HL-60 (cell line): Measurements from ENCODE around the gene CUL5.

Experiments used
- GABPA ChIP-seq: IDR thresholded peaks from 2 replicates; pipeline ENCODE4 v1.6.1; 2012; ENCODE audit warnings: low read depth
- POLR2AphosphoS5 ChIP-seq: IDR thresholded peaks from 2 replicates; pipeline ENCODE4 v1.6.1; 2012; ENCODE audit warnings: low read depth
- TF ChIP-seq, protein P1 (sequence below): IDR thresholded peaks from one replicate; pipeline ENCODE4 v1.5.1; 2011; ENCODE audit warnings: low read length, control low read depth, inconsistent platforms; ENCODE audit not compliant: insufficient read depth
- TF ChIP-seq, protein P2 (sequence below): IDR thresholded peaks from 2 replicates; pipeline ENCODE4 v1.6.1; 2012; ENCODE audit warnings: low read depth; ENCODE audit not compliant: insufficient replicate concordance

DNA sequence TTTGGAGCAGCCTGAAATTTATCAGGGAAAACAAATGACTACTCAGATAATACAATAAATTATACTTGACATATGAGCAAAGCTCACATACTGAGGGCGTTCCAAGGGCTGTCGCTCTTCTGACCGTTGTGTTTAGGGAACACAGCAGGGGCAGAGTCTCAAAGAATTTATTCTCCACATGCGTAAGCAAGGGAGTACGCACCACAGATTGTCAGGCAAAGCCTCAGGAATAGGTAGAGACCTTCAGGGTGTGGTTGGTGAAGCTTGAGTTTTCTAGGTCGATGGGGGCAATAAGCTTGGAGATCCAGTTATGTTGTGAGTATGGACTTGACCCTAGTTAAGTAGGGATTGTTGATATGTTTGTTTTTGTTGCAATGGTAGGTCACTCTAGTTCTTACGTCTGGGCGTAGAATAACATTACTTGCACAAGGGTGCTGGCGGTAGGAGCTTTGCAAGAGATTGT, 113.5 kb downstream of the CUL5 start:
- TF ChIP-seq, protein P1, sequence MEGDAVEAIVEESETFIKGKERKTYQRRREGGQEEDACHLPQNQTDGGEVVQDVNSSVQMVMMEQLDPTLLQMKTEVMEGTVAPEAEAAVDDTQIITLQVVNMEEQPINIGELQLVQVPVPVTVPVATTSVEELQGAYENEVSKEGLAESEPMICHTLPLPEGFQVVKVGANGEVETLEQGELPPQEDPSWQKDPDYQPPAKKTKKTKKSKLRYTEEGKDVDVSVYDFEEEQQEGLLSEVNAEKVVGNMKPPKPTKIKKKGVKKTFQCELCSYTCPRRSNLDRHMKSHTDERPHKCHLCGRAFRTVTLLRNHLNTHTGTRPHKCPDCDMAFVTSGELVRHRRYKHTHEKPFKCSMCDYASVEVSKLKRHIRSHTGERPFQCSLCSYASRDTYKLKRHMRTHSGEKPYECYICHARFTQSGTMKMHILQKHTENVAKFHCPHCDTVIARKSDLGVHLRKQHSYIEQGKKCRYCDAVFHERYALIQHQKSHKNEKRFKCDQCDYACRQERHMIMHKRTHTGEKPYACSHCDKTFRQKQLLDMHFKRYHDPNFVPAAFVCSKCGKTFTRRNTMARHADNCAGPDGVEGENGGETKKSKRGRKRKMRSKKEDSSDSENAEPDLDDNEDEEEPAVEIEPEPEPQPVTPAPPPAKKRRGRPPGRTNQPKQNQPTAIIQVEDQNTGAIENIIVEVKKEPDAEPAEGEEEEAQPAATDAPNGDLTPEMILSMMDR = no peak
- no peak for TF ChIP-seq GABPA
- TF ChIP-seq, protein P2, sequence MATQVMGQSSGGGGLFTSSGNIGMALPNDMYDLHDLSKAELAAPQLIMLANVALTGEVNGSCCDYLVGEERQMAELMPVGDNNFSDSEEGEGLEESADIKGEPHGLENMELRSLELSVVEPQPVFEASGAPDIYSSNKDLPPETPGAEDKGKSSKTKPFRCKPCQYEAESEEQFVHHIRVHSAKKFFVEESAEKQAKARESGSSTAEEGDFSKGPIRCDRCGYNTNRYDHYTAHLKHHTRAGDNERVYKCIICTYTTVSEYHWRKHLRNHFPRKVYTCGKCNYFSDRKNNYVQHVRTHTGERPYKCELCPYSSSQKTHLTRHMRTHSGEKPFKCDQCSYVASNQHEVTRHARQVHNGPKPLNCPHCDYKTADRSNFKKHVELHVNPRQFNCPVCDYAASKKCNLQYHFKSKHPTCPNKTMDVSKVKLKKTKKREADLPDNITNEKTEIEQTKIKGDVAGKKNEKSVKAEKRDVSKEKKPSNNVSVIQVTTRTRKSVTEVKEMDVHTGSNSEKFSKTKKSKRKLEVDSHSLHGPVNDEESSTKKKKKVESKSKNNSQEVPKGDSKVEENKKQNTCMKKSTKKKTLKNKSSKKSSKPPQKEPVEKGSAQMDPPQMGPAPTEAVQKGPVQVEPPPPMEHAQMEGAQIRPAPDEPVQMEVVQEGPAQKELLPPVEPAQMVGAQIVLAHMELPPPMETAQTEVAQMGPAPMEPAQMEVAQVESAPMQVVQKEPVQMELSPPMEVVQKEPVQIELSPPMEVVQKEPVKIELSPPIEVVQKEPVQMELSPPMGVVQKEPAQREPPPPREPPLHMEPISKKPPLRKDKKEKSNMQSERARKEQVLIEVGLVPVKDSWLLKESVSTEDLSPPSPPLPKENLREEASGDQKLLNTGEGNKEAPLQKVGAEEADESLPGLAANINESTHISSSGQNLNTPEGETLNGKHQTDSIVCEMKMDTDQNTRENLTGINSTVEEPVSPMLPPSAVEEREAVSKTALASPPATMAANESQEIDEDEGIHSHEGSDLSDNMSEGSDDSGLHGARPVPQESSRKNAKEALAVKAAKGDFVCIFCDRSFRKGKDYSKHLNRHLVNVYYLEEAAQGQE = no peak
- TF ChIP-seq POLR2AphosphoS5 = no peak
